Measurements from ENCODE around the gene CMTM7.

CMTM7 gene

DNA sequence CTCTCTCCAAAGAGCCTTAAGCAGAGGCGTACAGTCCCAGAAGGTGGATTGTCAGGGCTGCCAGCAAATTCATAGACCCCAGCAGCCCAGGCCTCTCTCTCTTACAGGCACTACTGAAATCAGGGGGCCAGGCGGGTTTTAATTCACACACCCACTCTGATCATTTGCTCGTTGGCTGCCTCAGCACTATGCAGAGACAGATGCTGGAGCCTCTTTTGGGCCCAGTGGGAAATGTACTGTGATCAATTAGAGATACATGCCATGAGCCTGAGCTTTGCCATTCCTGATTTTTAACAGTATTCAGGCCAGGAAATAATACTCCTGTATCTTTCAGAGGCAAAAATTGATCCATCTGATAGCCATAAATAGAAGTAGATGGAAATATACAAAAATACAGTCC, 58.0 kb downstream of the CMTM7 start:
- TF ChIP-seq, protein P1, sequence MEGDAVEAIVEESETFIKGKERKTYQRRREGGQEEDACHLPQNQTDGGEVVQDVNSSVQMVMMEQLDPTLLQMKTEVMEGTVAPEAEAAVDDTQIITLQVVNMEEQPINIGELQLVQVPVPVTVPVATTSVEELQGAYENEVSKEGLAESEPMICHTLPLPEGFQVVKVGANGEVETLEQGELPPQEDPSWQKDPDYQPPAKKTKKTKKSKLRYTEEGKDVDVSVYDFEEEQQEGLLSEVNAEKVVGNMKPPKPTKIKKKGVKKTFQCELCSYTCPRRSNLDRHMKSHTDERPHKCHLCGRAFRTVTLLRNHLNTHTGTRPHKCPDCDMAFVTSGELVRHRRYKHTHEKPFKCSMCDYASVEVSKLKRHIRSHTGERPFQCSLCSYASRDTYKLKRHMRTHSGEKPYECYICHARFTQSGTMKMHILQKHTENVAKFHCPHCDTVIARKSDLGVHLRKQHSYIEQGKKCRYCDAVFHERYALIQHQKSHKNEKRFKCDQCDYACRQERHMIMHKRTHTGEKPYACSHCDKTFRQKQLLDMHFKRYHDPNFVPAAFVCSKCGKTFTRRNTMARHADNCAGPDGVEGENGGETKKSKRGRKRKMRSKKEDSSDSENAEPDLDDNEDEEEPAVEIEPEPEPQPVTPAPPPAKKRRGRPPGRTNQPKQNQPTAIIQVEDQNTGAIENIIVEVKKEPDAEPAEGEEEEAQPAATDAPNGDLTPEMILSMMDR (IDR thresholded peaks at IDR 0.05; ENCODE audit: low read depth, low read length), result no peak

GRCh38 chr3:32450426-32450825, 58.8 kb downstream of the CMTM7 start:
- TF ChIP-seq, protein P1 (IDR thresholded peaks at IDR 0.05; ENCODE audit: low read depth, low read length), result no peak
- H3K4me3 ChIP-seq (ENCODE audit: low read depth, low read length), result no peak overlapping the region

More for the DNA sequence above, 58.0 kb downstream of the CMTM7 start:
- no peak overlapping the region for H3K4me3 ChIP-seq (ENCODE audit: low read depth, low read length)

GRCh38 chr3:32450992-32451659, 59.5 kb downstream of the CMTM7 start:
- no peak overlapping the region for H3K4me3 ChIP-seq (ENCODE audit: low read depth, low read length)
- TF ChIP-seq, protein P1 (IDR thresholded peaks at IDR 0.05; ENCODE audit: low read depth, low read length), result no peak

- TF ChIP-seq, protein P1 (IDR thresholded peaks at IDR 0.05; ENCODE audit: low read depth, low read length), result no peak
- no peak overlapping the region for H3K4me3 ChIP-seq (ENCODE audit: low read depth, low read length)
Observed at GRCh38 chr3:32452009-32452408, 60.4 kb downstream of the CMTM7 start.

- TF ChIP-seq, protein P1 (IDR thresholded peaks at IDR 0.05; ENCODE audit: low read depth, low read length), result no peak
- no peak overlapping the region for H3K4me3 ChIP-seq (ENCODE audit: low read depth, low read length)
Observed at GRCh38 chr3:32453346-32453745, 61.7 kb downstream of the CMTM7 start.

GRCh38 chr3:32454111-32454510, 62.5 kb downstream of the CMTM7 start:
- TF ChIP-seq, protein P1 (IDR thresholded peaks at IDR 0.05; ENCODE audit: low read depth, low read length), result no peak
- no peak overlapping the region for H3K4me3 ChIP-seq (ENCODE audit: low read depth, low read length)

GRCh38 chr3:32454731-32455608, 63.3 kb downstream of the CMTM7 start:
- TF ChIP-seq, protein P1 (IDR thresholded peaks at IDR 0.05; ENCODE audit: low read depth, low read length), result no peak
- H3K4me3 ChIP-seq (ENCODE audit: low read depth, low read length), result no peak overlapping the region
